ENCODE results near the gene L3MBTL4.

Gene L3MBTL4

DNA sequence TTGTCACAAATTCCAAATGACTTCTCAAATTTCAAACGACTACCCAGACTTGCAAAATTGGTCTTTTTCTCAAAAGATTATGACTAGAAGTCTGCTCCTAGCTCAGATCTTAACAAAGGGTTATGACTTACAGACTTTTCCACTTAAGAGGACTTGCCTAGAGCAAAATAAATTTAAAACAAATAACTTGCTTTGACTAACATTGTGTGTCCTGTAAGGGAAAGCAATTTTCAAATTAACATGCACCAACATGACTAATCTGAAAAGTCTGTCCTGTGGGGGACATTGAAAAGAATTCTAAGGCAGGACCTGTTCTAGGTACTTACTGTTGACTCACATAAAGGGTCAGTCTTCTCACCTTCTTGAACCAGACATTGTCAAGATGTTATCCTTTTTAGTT is 465.9 kb downstream of the L3MBTL4 start (continued):
- TF ChIP-seq TCF4 (CRISPR knock-in tag; IDR thresholded peaks at IDR 0.05; ENCODE audit: borderline replicate concordance) = no peak
- no peak for TF ChIP-seq ZNF8 (CRISPR knock-in tag; IDR thresholded peaks at IDR 0.05)
- TF ChIP-seq ZFP3 (CRISPR knock-in tag; IDR thresholded peaks at IDR 0.05) = no peak
- no peak for TF ChIP-seq ZNF565 (CRISPR knock-in tag; conservative IDR thresholded peaks at IDR 0.05; ENCODE audit: low read depth)
- no peak for TF ChIP-seq PPARA (CRISPR knock-in tag; IDR thresholded peaks at IDR 0.05; ENCODE audit: borderline replicate concordance)
- TF ChIP-seq SNAI2 (CRISPR knock-in tag; IDR thresholded peaks at IDR 0.05) = no peak
- TF ChIP-seq ISL1 (CRISPR knock-in tag; IDR thresholded peaks at IDR 0.05) = no peak

- ATAC-seq = no peak
- TF ChIP-seq ZNF8 (CRISPR knock-in tag; IDR thresholded peaks at IDR 0.05) (no peak), ZNF70 (CRISPR knock-in tag; IDR thresholded peaks at IDR 0.05) (no peak), ESRRG (CRISPR knock-in tag; IDR thresholded peaks at IDR 0.05) (no peak), ZFP3 (CRISPR knock-in tag; IDR thresholded peaks at IDR 0.05) (no peak), ZC3H10 (CRISPR knock-in tag; IDR thresholded peaks at IDR 0.05) (no peak), ZFP30 (CRISPR knock-in tag; IDR thresholded peaks at IDR 0.05) (no peak), BACH2 (CRISPR knock-in tag; IDR thresholded peaks at IDR 0.05; ENCODE audit: borderline replicate concordance) (no peak), OSR1 (CRISPR knock-in tag; IDR thresholded peaks at IDR 0.05) (no peak), TOX (CRISPR knock-in tag; IDR thresholded peaks at IDR 0.05; ENCODE audit: borderline replicate concordance) (no peak), GLIS3 (CRISPR knock-in tag; IDR thresholded peaks at IDR 0.05) (no peak), CSRNP3 (CRISPR knock-in tag; IDR thresholded peaks at IDR 0.05) (no peak)
- TF ChIP-seq, protein P1, sequence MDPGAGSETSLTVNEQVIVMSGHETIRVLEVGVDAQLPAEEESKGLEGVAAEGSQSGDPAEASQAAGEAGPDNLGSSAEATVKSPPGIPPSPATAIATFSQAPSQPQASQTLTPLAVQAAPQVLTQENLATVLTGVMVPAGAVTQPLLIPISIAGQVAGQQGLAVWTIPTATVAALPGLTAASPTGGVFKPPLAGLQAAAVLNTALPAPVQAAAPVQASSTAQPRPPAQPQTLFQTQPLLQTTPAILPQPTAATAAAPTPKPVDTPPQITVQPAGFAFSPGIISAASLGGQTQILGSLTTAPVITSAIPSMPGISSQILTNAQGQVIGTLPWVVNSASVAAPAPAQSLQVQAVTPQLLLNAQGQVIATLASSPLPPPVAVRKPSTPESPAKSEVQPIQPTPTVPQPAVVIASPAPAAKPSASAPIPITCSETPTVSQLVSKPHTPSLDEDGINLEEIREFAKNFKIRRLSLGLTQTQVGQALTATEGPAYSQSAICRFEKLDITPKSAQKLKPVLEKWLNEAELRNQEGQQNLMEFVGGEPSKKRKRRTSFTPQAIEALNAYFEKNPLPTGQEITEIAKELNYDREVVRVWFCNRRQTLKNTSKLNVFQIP (CRISPR knock-in tag; IDR thresholded peaks at IDR 0.05; ENCODE audit: borderline replicate concordance, low read depth) = no peak
Measured at GRCh38 chr18:5948237-5948636, 466.5 kb downstream of the L3MBTL4 start.

- TF ChIP-seq ZFP3 (CRISPR knock-in tag; IDR thresholded peaks at IDR 0.05) = no peak
- TF ChIP-seq, protein P2, sequence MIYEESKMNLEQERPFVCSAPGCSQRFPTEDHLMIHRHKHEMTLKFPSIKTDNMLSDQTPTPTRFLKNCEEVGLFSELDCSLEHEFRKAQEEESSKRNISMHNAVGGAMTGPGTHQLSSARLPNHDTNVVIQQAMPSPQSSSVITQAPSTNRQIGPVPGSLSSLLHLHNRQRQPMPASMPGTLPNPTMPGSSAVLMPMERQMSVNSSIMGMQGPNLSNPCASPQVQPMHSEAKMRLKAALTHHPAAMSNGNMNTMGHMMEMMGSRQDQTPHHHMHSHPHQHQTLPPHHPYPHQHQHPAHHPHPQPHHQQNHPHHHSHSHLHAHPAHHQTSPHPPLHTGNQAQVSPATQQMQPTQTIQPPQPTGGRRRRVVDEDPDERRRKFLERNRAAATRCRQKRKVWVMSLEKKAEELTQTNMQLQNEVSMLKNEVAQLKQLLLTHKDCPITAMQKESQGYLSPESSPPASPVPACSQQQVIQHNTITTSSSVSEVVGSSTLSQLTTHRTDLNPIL (CRISPR knock-in tag; IDR thresholded peaks at IDR 0.05; ENCODE audit: low read depth) = no peak
- no peak for TF ChIP-seq TCF4 (CRISPR knock-in tag; IDR thresholded peaks at IDR 0.05; ENCODE audit: borderline replicate concordance)
- TF ChIP-seq TSHZ2 (CRISPR knock-in tag; IDR thresholded peaks at IDR 0.05) = no peak
- no peak for TF ChIP-seq BACH2 (CRISPR knock-in tag; IDR thresholded peaks at IDR 0.05; ENCODE audit: borderline replicate concordance)
- no peak for TF ChIP-seq ARNTL (CRISPR knock-in tag; IDR thresholded peaks at IDR 0.05; ENCODE audit: borderline replicate concordance, low read depth)
- no peak for TF ChIP-seq ISL1 (CRISPR knock-in tag; IDR thresholded peaks at IDR 0.05)
- TF ChIP-seq RARB (CRISPR knock-in tag; IDR thresholded peaks at IDR 0.05) = no peak
- TF ChIP-seq CSDC2 (CRISPR knock-in tag; IDR thresholded peaks at IDR 0.05) = no peak
- no peak for ATAC-seq
Measured at GRCh38 chr18:5944448-5944847, 470.3 kb downstream of the L3MBTL4 start.

- no peak for ATAC-seq
- TF ChIP-seq BACH2 (CRISPR knock-in tag; IDR thresholded peaks at IDR 0.05; ENCODE audit: borderline replicate concordance) (no peak), ZFP30 (CRISPR knock-in tag; IDR thresholded peaks at IDR 0.05) (no peak), ZFP3 (CRISPR knock-in tag; IDR thresholded peaks at IDR 0.05) (no peak), OSR1 (CRISPR knock-in tag; IDR thresholded peaks at IDR 0.05) (no peak), TOX (CRISPR knock-in tag; IDR thresholded peaks at IDR 0.05; ENCODE audit: borderline replicate concordance) (no peak), ISL1 (CRISPR knock-in tag; IDR thresholded peaks at IDR 0.05) (no peak), ARNTL (CRISPR knock-in tag; IDR thresholded peaks at IDR 0.05; ENCODE audit: borderline replicate concordance, low read depth) (no peak), GLIS3 (CRISPR knock-in tag; IDR thresholded peaks at IDR 0.05) (no peak), ZNF565 (CRISPR knock-in tag; conservative IDR thresholded peaks at IDR 0.05; ENCODE audit: low read depth) (no peak), RARB (CRISPR knock-in tag; IDR thresholded peaks at IDR 0.05) (no peak), PPARA (CRISPR knock-in tag; IDR thresholded peaks at IDR 0.05; ENCODE audit: borderline replicate concordance) (no peak), SNAI2 (CRISPR knock-in tag; IDR thresholded peaks at IDR 0.05) (no peak)
- TF ChIP-seq, protein P3, sequence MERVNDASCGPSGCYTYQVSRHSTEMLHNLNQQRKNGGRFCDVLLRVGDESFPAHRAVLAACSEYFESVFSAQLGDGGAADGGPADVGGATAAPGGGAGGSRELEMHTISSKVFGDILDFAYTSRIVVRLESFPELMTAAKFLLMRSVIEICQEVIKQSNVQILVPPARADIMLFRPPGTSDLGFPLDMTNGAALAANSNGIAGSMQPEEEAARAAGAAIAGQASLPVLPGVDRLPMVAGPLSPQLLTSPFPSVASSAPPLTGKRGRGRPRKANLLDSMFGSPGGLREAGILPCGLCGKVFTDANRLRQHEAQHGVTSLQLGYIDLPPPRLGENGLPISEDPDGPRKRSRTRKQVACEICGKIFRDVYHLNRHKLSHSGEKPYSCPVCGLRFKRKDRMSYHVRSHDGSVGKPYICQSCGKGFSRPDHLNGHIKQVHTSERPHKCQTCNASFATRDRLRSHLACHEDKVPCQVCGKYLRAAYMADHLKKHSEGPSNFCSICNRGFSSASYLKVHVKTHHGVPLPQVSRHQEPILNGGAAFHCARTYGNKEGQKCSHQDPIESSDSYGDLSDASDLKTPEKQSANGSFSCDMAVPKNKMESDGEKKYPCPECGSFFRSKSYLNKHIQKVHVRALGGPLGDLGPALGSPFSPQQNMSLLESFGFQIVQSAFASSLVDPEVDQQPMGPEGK (CRISPR knock-in tag; IDR thresholded peaks at IDR 0.05; ENCODE audit: borderline replicate concordance) = no peak
- TF ChIP-seq, protein P2 (CRISPR knock-in tag; IDR thresholded peaks at IDR 0.05; ENCODE audit: low read depth) = no peak
- TF ChIP-seq, protein P1 (CRISPR knock-in tag; IDR thresholded peaks at IDR 0.05; ENCODE audit: borderline replicate concordance, low read depth) = no peak
Measured at GRCh38 chr18:5943514-5943913, 471.2 kb downstream of the L3MBTL4 start.
